Measurements from ENCODE around the gene ACAD10. TPM values are rescaled to one million over a fixed set of nuclear protein-coding genes. Genes with fewer than 3 reads are reported as not detected.

The ACAD10 gene
- total and polyA plus RNA-seq, 9 donors: 14.2 to 27.0 (median 21.7) TPM

GRCh38 chr12:111741235-111741812, 55.5 kb downstream of the ACAD10 start:
- Histone ChIP-seq H3K36me3 (no peaks in the 10 kb centered on the region), H3K9me3 (no peaks in the 10 kb centered on the region), H3K4me1 (ENCODE audit: insufficient read depth) (peaks cover 2% of the 10 kb centered on the region), H3K27me3 (no peaks in the 10 kb centered on the region), H3K4me3 (no peak overlapping the region), H3K27ac (peak overlapping the region in 1 of 2 donors; percentile 38)
- TF ChIP-seq CTCF (IDR thresholded peaks at IDR 0.05) (no peak), EP300 (IDR thresholded peaks at IDR 0.05) (no peak), POLR2A (IDR thresholded peaks at IDR 0.05) (no peak)
- DNase-seq: peak in 2 of 5 donors; percentile 26 to 43
- intact Hi-C loops (cut with DNase I): no loop called here
- 5 to 9% (median 7%) methylated on average over 4 of the region's 4 CpGs for WGBS, 3 donors

- no peaks in the 10 kb centered on the region for H3K36me3 ChIP-seq
- H3K27me3 ChIP-seq: no peaks in the 10 kb centered on the region
- no peak for DNase-seq
- H3K27ac ChIP-seq: no peak overlapping the region
- 86 to 89% (median 87%) methylated on average over 4 of the region's 4 CpGs for WGBS, 3 donors
- intact Hi-C loops (cut with DNase I): no loop called here
- TF ChIP-seq EP300 (IDR thresholded peaks at IDR 0.05) (no peak), CTCF (IDR thresholded peaks at IDR 0.05) (no peak), POLR2A (IDR thresholded peaks at IDR 0.05) (no peak)
- peaks cover 2% of the 10 kb centered on the region for H3K4me1 ChIP-seq (ENCODE audit: insufficient read depth)
- no peak overlapping the region for H3K4me3 ChIP-seq
- no peaks in the 10 kb centered on the region for H3K9me3 ChIP-seq
These were observed 59.4 kb downstream of the ACAD10 start for GRCh38 chr12:111745211-111745610.

GRCh38 chr12:111747333-111747732, 61.5 kb downstream of the ACAD10 start:
- Histone ChIP-seq H3K27ac (no peak overlapping the region), H3K27me3 (no peaks in the 10 kb centered on the region), H3K9me3 (no peaks in the 10 kb centered on the region), H3K4me1 (ENCODE audit: insufficient read depth) (no peaks in the 10 kb centered on the region), H3K4me3 (no peak overlapping the region), H3K36me3 (no peaks in the 10 kb centered on the region)
- WGBS, 3 donors: 84 to 86% (median 85%) methylated on average over 9 of the region's 9 CpGs
- intact Hi-C loops (cut with DNase I): no loop called here
- DNase-seq: no peak
- TF ChIP-seq CTCF (IDR thresholded peaks at IDR 0.05) (no peak), EP300 (IDR thresholded peaks at IDR 0.05) (no peak), POLR2A (IDR thresholded peaks at IDR 0.05) (no peak)

- WGBS, 3 donors: 67 to 71% (median 67%) methylated on average over 8 of the region's 8 CpGs
- Histone ChIP-seq H3K9me3 (no peaks in the 10 kb centered on the region), H3K27me3 (no peaks in the 10 kb centered on the region), H3K4me3 (no peak overlapping the region), H3K36me3 (no peaks in the 10 kb centered on the region), H3K4me1 (ENCODE audit: insufficient read depth) (no peaks in the 10 kb centered on the region), H3K27ac (no peak overlapping the region)
- intact Hi-C loops (cut with DNase I): no loop called here
- no peak for DNase-seq
- TF ChIP-seq CTCF (IDR thresholded peaks at IDR 0.05) (no peak), EP300 (IDR thresholded peaks at IDR 0.05) (no peak), POLR2A (IDR thresholded peaks at IDR 0.05) (no peak)
These were observed 62.4 kb downstream of the ACAD10 start for GRCh38 chr12:111748151-111748672.
